Astrocyte (in vitro differentiated cells and primary cell): ENCODE measurements around the gene CCDC86. TPM values are rescaled to one million over a fixed set of nuclear protein-coding genes. Genes with fewer than 3 reads are reported as not detected.

Source experiments
- DNase-seq: peaks from one replicate; pipeline ENCODE4 v3.0.0-alpha.2; 2010; ENCODE audit warnings: low read depth
- FAIRE-seq: peaks from 2 replicates; lab custom pipeline; 2011; peaks lifted over from hg19 to GRCh38; lab: Jason Lieb, UNC
- H2AFZ ChIP-seq: 2 replicates; pipeline ENCODE4 v1.6.0; 2012; ENCODE audit warnings: low read depth, low read length, inconsistent platforms
- H3K27ac ChIP-seq: 2 replicates; pipeline ENCODE4 v1.5.1; 2011; ENCODE audit warnings: low read depth, low read length, inconsistent platforms
- H3K27me3 ChIP-seq: 2 replicates; pipeline ENCODE4 v1.6.0; 2011; ENCODE audit warnings: low read length, inconsistent platforms; ENCODE audit not compliant: insufficient read depth
- H3K36me3 ChIP-seq: 2 replicates; pipeline ENCODE4 v1.5.1; 2011; ENCODE audit warnings: low read length, inconsistent platforms; ENCODE audit not compliant: insufficient read depth
- H3K4me1 ChIP-seq: 2 replicates; pipeline ENCODE4 v1.5.1; 2011; ENCODE audit warnings: low read length, inconsistent platforms; ENCODE audit not compliant: insufficient read depth
- H3K4me2 ChIP-seq: 2 replicates; pipeline ENCODE4 v1.6.0; 2012; ENCODE audit warnings: low read length, inconsistent platforms
- H3K4me3 ChIP-seq: 2 replicates; pipeline ENCODE4 v1.5.1; 2011; ENCODE audit warnings: low read depth, mild to moderate bottlenecking, low read length, inconsistent platforms; ENCODE audit not compliant: insufficient read depth
- H3K79me2 ChIP-seq: 2 replicates; pipeline ENCODE4 v1.6.0; 2012; ENCODE audit warnings: mild to moderate bottlenecking, low read length, inconsistent platforms; ENCODE audit not compliant: insufficient read depth
- H3K9ac ChIP-seq: 2 replicates; pipeline ENCODE4 v1.6.0; 2012; ENCODE audit warnings: mild to moderate bottlenecking, low read length, inconsistent platforms
- H3K9me3 ChIP-seq: 2 replicates; pipeline ENCODE4 v1.5.1; 2012; ENCODE audit warnings: low read depth, mild to moderate bottlenecking, low read length, inconsistent platforms; ENCODE audit not compliant: insufficient read depth
- H4K20me1 ChIP-seq: 2 replicates; pipeline ENCODE4 v1.6.0; 2012; ENCODE audit warnings: low read length, inconsistent platforms; ENCODE audit not compliant: insufficient read depth
- H3K27ac Mint-ChIP-seq: one replicate; pipeline ENCODE4 v1.8.0; 2021; ENCODE audit warnings: mild to moderate bottlenecking, mixed read lengths; ENCODE audit not compliant: unreplicated experiment
- H3K27me3 Mint-ChIP-seq: one replicate; pipeline ENCODE4 v1.8.0; 2021; ENCODE audit warnings: low read depth, mixed read lengths; ENCODE audit not compliant: unreplicated experiment
- H3K36me3 Mint-ChIP-seq: one replicate; pipeline ENCODE4 v1.8.0; 2021; ENCODE audit warnings: low read depth, mixed read lengths; ENCODE audit not compliant: unreplicated experiment
- H3K4me1 Mint-ChIP-seq: one replicate; pipeline ENCODE4 v1.8.0; 2021; ENCODE audit warnings: low read depth, mixed read lengths; ENCODE audit not compliant: unreplicated experiment
- H3K4me3 Mint-ChIP-seq: one replicate; pipeline ENCODE4 v1.8.0; 2021; ENCODE audit warnings: mild to moderate bottlenecking, moderate library complexity, mixed read lengths; ENCODE audit not compliant: unreplicated experiment
- H3K9me3 Mint-ChIP-seq: one replicate; pipeline ENCODE4 v1.8.0; 2021; ENCODE audit warnings: mild to moderate bottlenecking, mixed read lengths; ENCODE audit not compliant: unreplicated experiment
- CTCF ChIP-seq: IDR thresholded peaks from 2 replicates; pipeline ENCODE4 v1.5.1; 2011; ENCODE audit warnings: low read depth, mild to moderate bottlenecking, inconsistent platforms, low read length, moderate library complexity; ENCODE audit not compliant: insufficient read depth
- EZH2 ChIP-seq: IDR thresholded peaks from 2 replicates; pipeline ENCODE4 v1.6.1; 2012; ENCODE audit warnings: mild to moderate bottlenecking, low read length, inconsistent platforms; ENCODE audit not compliant: insufficient read depth
- total RNA-seq: library from RNA; stranded (reverse); gene quantifications from 2 replicates; pipeline ENCODE4 v1.2.1, GENCODE V29; 2021

CCDC86 gene
- total RNA-seq, 1 donor from 2014 or later: 51.4 TPM

- Mint-ChIP-seq H3K4me1 (no peaks in the 10 kb centered on the region), H3K27me3 (peaks cover 20% of the 10 kb centered on the region), H3K36me3 (no peaks in the 10 kb centered on the region), H3K9me3 (peaks cover 16% of the 10 kb centered on the region), H3K27ac (no peak overlapping the region), H3K4me3 (no peak overlapping the region)
- DNase-seq: no peak
- no peaks in the 10 kb centered on the region for H3K36me3 ChIP-seq
- no peak for FAIRE-seq
- no peak overlapping the region for H3K4me2 ChIP-seq
- H4K20me1 ChIP-seq: no peaks in the 10 kb centered on the region
- H3K4me1 ChIP-seq: no peaks in the 10 kb centered on the region
- no peak for TF ChIP-seq CTCF
- TF ChIP-seq EZH2: no peak
- H3K27ac ChIP-seq: no peak overlapping the region
- H3K4me3 ChIP-seq: no peak overlapping the region
- H3K27me3 ChIP-seq: peaks cover 4% of the 10 kb centered on the region
- H3K9ac ChIP-seq: no peak overlapping the region
- H2AFZ ChIP-seq: no peak overlapping the region
- peaks cover 10% of the 10 kb centered on the region for H3K9me3 ChIP-seq
- H3K79me2 ChIP-seq: no peaks in the 10 kb centered on the region
Observed at GRCh38 chr11:60813324-60813723, 28.6 kb upstream of the CCDC86 start.

GRCh38 chr11:60814112-60814511 is 27.8 kb upstream of the CCDC86 start:
- Histone ChIP-seq H3K9ac (no peak overlapping the region), H4K20me1 (no peaks in the 10 kb centered on the region), H3K4me3 (no peak overlapping the region), H3K4me2 (no peak overlapping the region), H2AFZ (no peak overlapping the region), H3K27me3 (peaks cover 4% of the 10 kb centered on the region), H3K79me2 (no peaks in the 10 kb centered on the region), H3K4me1 (no peaks in the 10 kb centered on the region), H3K27ac (no peak overlapping the region), H3K9me3 (peaks cover 10% of the 10 kb centered on the region), H3K36me3 (no peaks in the 10 kb centered on the region)
- peaks cover 16% of the 10 kb centered on the region for H3K9me3 Mint-ChIP-seq
- no peaks in the 10 kb centered on the region for H3K36me3 Mint-ChIP-seq
- H3K4me1 Mint-ChIP-seq: no peaks in the 10 kb centered on the region
- H3K27ac Mint-ChIP-seq: no peak overlapping the region
- no peak for DNase-seq
- no peak for FAIRE-seq
- no peak overlapping the region for H3K4me3 Mint-ChIP-seq
- H3K27me3 Mint-ChIP-seq: peaks cover 24% of the 10 kb centered on the region
- TF ChIP-seq CTCF: no peak
- TF ChIP-seq EZH2: no peak

- Mint-ChIP-seq H3K36me3 (no peaks in the 10 kb centered on the region), H3K27me3 (peaks cover 26% of the 10 kb centered on the region), H3K9me3 (peaks cover 14% of the 10 kb centered on the region), H3K4me1 (no peaks in the 10 kb centered on the region), H3K27ac (no peak overlapping the region), H3K4me3 (no peak overlapping the region)
- H3K4me3 ChIP-seq: no peak overlapping the region
- no peak for FAIRE-seq
- H3K27ac ChIP-seq: no peak overlapping the region
- no peaks in the 10 kb centered on the region for H3K79me2 ChIP-seq
- no peaks in the 10 kb centered on the region for H4K20me1 ChIP-seq
- no peak overlapping the region for H3K4me2 ChIP-seq
- no peaks in the 10 kb centered on the region for H3K4me1 ChIP-seq
- H3K36me3 ChIP-seq: no peaks in the 10 kb centered on the region
- no peak for DNase-seq
- peaks cover 8% of the 10 kb centered on the region for H3K27me3 ChIP-seq
- TF ChIP-seq CTCF: no peak
- no peak for TF ChIP-seq EZH2
- no peak overlapping the region for H2AFZ ChIP-seq
- H3K9me3 ChIP-seq: peaks cover 10% of the 10 kb centered on the region
- no peak overlapping the region for H3K9ac ChIP-seq
Observed at GRCh38 chr11:60816590-60817157, 25.2 kb upstream of the CCDC86 start.
